Loucy (cell line): ENCODE measurements around the gene DTNBP1.

Experiments
- CTCF ChIP-seq: fragments of 200-600 bp; sonication (generic); conservative IDR thresholded peaks from 2 replicates; pipeline ENCODE4 v1.5.1; 2014; ENCODE audit warnings: mild to moderate bottlenecking, antibody characterized with exemption, low read length
- EZH2phosphoT487 ChIP-seq: fragments of 200-600 bp; IDR thresholded peaks from 2 replicates; pipeline ENCODE4 v1.6.1; 2018; ENCODE audit warnings: antibody characterized with exemption, mild to moderate bottlenecking, moderate library complexity, borderline replicate concordance

- TF ChIP-seq CTCF (no peak), EZH2phosphoT487 (no peak)
Measured at GRCh38 chr6:15582499-15582898, 80.3 kb downstream of the DTNBP1 start.
